Caco-2 (cell line): Measurements from ENCODE around the gene POLR2M. TPM values are rescaled to one million over a fixed set of nuclear protein-coding genes. Genes with fewer than 3 reads are reported as not detected.

Experiments used
- BruUV-seq: library from RNA; stranded (reverse); fragments of 400-500 nt; replicated peaks from 2 replicates; lab custom pipeline; 2021; lab: Mats Ljungman, UMichigan
- CTCF ChIA-PET: fragments of 300-600 bp; sonication (Branson Sonifier 250); formaldehyde crosslinking; loops from one replicate; lab custom pipeline; 2022; ENCODE audit warnings: antibody characterized with exemption; lab: Charles Lee
- POLR2A ChIA-PET: fragments of 300-600 bp; sonication (Branson Sonifier 250); formaldehyde crosslinking; loops from one replicate; lab custom pipeline; 2022; ENCODE audit warnings: antibody characterized with exemption; lab: Charles Lee
- DNase-seq, 2 experiments: peaks; one replicate each; pipeline versions ENCODE4 v3.0.0 to v3.0.0-alpha.2; 2020 to 2022
- H3K27me3 ChIP-seq: replicated peaks from 2 replicates; pipeline ENCODE4 v1.6.0; 2011; ENCODE audit warnings: low read length; ENCODE audit not compliant: control insufficient read depth, insufficient read depth
- H3K36me3 ChIP-seq: 2 replicates; pipeline ENCODE4 v1.5.1; 2011; ENCODE audit warnings: low read length; ENCODE audit not compliant: control insufficient read depth, insufficient read depth
- H3K4me1 ChIP-seq: fragments of 250-450 bp; sonication (Bioruptor Pico); 2 replicates; pipeline ENCODE4 v1.5.1; 2020; ENCODE audit warnings: mild to moderate bottlenecking
- H3K4me3 ChIP-seq: 2 replicates; pipeline ENCODE4 v1.5.1; 2011; ENCODE audit warnings: low read depth, mild to moderate bottlenecking, control low read depth, low read length
- H3K9me3 ChIP-seq: fragments of 250-450 bp; sonication (Bioruptor Pico); 2 replicates; pipeline ENCODE4 v1.5.1; 2020; ENCODE audit warnings: mild to moderate bottlenecking, moderate library complexity
- H3K27ac Mint-ChIP-seq: one replicate; pipeline ENCODE4 v1.8.0; 2022; ENCODE audit warnings: mixed read lengths; ENCODE audit not compliant: unreplicated experiment
- H3K27me3 Mint-ChIP-seq: one replicate; pipeline ENCODE4 v1.8.0; 2022; ENCODE audit warnings: mixed read lengths; ENCODE audit not compliant: insufficient read depth, unreplicated experiment
- H3K36me3 Mint-ChIP-seq: one replicate; pipeline ENCODE4 v1.8.0; 2022; ENCODE audit warnings: mild to moderate bottlenecking, mixed read lengths; ENCODE audit not compliant: insufficient read depth, unreplicated experiment
- H3K4me1 Mint-ChIP-seq: one replicate; pipeline ENCODE4 v1.8.0; 2022; ENCODE audit warnings: low read depth, mixed read lengths; ENCODE audit not compliant: unreplicated experiment
- H3K4me3 Mint-ChIP-seq: one replicate; pipeline ENCODE4 v1.8.0; 2022; ENCODE audit warnings: mild to moderate bottlenecking, moderate library complexity, mixed read lengths; ENCODE audit not compliant: unreplicated experiment
- H3K9me3 Mint-ChIP-seq: one replicate; pipeline ENCODE4 v1.8.0; 2022; ENCODE audit warnings: mixed read lengths; ENCODE audit not compliant: unreplicated experiment
- intact Hi-C: fragments of 100-400 bp; cut with micrococcal nuclease; formaldehyde crosslinking; loops from one replicate; pipeline ENCODE4 v1.10.0; 2022; ENCODE audit not compliant: unreplicated experiment
- total RNA-seq: library from RNA; stranded (reverse); gene quantifications from 2 replicates; pipeline ENCODE4 v1.2.3, GENCODE V29; 2022
- TF ChIP-seq, protein P1 (sequence below), 2 experiments: fragments of 200-600 bp in 1 of 2; IDR thresholded peaks; 1 replicate in 1 of 2; 2 replicates in 1 of 2; pipeline versions ENCODE4 v1.5.1 to v1.8.0; 2011 to 2022; ENCODE audit warnings: antibody characterized with exemption in 1 of 2, control low read depth in 1 of 2, inconsistent platforms in 1 of 2, low read depth in 1 of 2, low read length in 1 of 2, mild to moderate bottlenecking in 1 of 2, moderate library complexity in 1 of 2; ENCODE audit not compliant: insufficient read depth in 1 of 2, severe bottlenecking in 1 of 2, unreplicated experiment in 1 of 2

POLR2M gene
- total RNA-seq, 1 experiment from 2014 or later, result 81.6 TPM

DNA sequence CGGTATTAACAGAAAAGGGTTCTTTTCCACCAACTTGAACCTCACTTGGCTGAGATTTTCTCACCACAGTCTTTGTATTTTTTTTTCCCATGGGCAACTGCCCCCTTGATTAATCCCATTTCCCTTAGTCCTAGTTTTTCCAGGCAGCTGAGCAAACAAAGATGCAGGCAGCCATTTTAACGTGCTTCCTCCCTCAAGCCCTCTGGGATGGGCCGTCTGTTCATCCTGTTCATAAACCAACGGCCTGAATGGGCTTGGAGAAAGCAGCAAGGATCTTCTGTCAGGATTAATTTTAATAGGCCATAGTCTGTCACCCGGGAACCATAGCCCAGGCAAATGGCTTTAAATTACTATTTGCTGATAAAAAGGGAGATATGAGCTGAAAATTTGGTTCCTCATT lies 10.4 kb upstream of the POLR2M start:
- H3K27ac Mint-ChIP-seq, result no peak overlapping the region
- POLR2A ChIA-PET, result no interaction called here
- H3K9me3 Mint-ChIP-seq, result no peaks in the 10 kb centered on the region
- H3K4me3 Mint-ChIP-seq, result no peak overlapping the region
- no peaks in the 10 kb centered on the region for H3K36me3 Mint-ChIP-seq
- TF ChIP-seq, protein P1, sequence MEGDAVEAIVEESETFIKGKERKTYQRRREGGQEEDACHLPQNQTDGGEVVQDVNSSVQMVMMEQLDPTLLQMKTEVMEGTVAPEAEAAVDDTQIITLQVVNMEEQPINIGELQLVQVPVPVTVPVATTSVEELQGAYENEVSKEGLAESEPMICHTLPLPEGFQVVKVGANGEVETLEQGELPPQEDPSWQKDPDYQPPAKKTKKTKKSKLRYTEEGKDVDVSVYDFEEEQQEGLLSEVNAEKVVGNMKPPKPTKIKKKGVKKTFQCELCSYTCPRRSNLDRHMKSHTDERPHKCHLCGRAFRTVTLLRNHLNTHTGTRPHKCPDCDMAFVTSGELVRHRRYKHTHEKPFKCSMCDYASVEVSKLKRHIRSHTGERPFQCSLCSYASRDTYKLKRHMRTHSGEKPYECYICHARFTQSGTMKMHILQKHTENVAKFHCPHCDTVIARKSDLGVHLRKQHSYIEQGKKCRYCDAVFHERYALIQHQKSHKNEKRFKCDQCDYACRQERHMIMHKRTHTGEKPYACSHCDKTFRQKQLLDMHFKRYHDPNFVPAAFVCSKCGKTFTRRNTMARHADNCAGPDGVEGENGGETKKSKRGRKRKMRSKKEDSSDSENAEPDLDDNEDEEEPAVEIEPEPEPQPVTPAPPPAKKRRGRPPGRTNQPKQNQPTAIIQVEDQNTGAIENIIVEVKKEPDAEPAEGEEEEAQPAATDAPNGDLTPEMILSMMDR (IDR thresholded peaks at IDR 0.05; ENCODE audit: insufficient read depth in 1 of 2, low read depth in 1 of 2, low read length in 1 of 2, severe bottlenecking in 1 of 2, unreplicated experiment in 1 of 2), result no peak
- peaks cover 2% of the 10 kb centered on the region for H3K27me3 Mint-ChIP-seq
- Histone ChIP-seq H3K36me3 (no peaks in the 10 kb centered on the region), H3K9me3 (no peaks in the 10 kb centered on the region), H3K27me3 (no peaks in the 10 kb centered on the region), H3K4me3 (no peak overlapping the region), H3K4me1 (no peaks in the 10 kb centered on the region)
- no TSS peak for BruUV-seq
- CTCF ChIA-PET, result no interaction called here
- intact Hi-C loops, result no loop called here
- H3K4me1 Mint-ChIP-seq, result peaks cover 7% of the 10 kb centered on the region
- no peak for DNase-seq

DNA sequence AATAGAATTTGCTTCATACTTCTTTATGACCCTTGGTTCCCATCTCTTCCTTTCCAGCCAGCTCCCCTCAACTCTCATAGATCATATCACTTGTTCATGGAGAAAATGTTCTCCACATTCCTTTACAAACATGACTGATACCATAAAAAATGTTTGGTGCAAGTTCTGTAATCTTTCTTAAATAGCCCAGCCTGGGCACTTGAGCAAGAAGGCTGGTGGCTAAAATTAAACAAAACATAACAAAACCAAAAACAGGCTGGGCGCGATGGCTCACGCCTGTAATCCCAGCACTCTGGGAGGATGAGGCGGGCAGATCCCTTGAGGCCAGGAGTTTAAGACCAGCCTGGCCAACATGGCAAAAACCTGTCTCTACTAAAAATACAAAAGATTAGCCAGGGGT lies 8.9 kb upstream of the POLR2M start:
- ChIA-PET POLR2A (no interaction called here), CTCF (no interaction called here)
- H3K36me3 Mint-ChIP-seq, result no peaks in the 10 kb centered on the region
- H3K4me3 Mint-ChIP-seq, result no peak overlapping the region
- no peak overlapping the region for H3K4me3 ChIP-seq
- H3K4me1 Mint-ChIP-seq, result peaks cover 7% of the 10 kb centered on the region
- no peaks in the 10 kb centered on the region for H3K36me3 ChIP-seq
- no peak overlapping the region for H3K27ac Mint-ChIP-seq
- H3K4me1 ChIP-seq, result no peaks in the 10 kb centered on the region
- TF ChIP-seq, protein P1 (IDR thresholded peaks at IDR 0.05; ENCODE audit: insufficient read depth in 1 of 2, low read depth in 1 of 2, low read length in 1 of 2, severe bottlenecking in 1 of 2, unreplicated experiment in 1 of 2), result no peak
- intact Hi-C loops, result no loop called here
- no peak for DNase-seq
- no TSS peak for BruUV-seq
- no peaks in the 10 kb centered on the region for H3K9me3 ChIP-seq
- H3K9me3 Mint-ChIP-seq, result no peaks in the 10 kb centered on the region
- no peaks in the 10 kb centered on the region for H3K27me3 ChIP-seq
- peaks cover 4% of the 10 kb centered on the region for H3K27me3 Mint-ChIP-seq

DNA sequence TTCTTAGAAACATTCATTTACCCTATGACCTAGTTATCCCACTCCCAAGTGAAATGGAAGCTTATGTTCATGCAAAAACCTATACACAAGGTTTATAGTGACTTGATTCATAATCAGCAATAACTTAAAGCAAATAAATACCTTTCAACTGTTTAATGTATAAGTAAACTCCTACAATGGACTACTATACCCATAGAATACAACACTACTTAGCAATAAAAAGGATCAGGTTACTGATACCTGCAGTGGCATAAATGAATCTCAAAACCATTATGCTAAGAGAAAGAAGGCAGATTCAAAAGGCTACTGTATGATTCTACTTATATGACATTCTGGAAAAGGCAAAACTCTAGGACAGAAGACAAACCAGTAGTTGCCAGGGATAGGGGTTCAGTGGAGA lies 8.3 kb upstream of the POLR2M start:
- H3K4me1 Mint-ChIP-seq, result peaks cover 7% of the 10 kb centered on the region
- no peak overlapping the region for H3K27ac Mint-ChIP-seq
- Histone ChIP-seq H3K4me1 (no peaks in the 10 kb centered on the region), H3K9me3 (no peaks in the 10 kb centered on the region), H3K36me3 (no peaks in the 10 kb centered on the region), H3K4me3 (no peak overlapping the region), H3K27me3 (no peaks in the 10 kb centered on the region)
- intact Hi-C loops, result no loop called here
- ChIA-PET CTCF (no interaction called here), POLR2A (no interaction called here)
- BruUV-seq, result no TSS peak
- TF ChIP-seq, protein P1 (IDR thresholded peaks at IDR 0.05; ENCODE audit: insufficient read depth in 1 of 2, low read depth in 1 of 2, low read length in 1 of 2, severe bottlenecking in 1 of 2, unreplicated experiment in 1 of 2), result no peak
- no peaks in the 10 kb centered on the region for H3K9me3 Mint-ChIP-seq
- H3K4me3 Mint-ChIP-seq, result no peak overlapping the region
- H3K27me3 Mint-ChIP-seq, result peaks cover 4% of the 10 kb centered on the region
- no peak for DNase-seq
- H3K36me3 Mint-ChIP-seq, result no peaks in the 10 kb centered on the region
